GM18505 (cell line): Measurements from ENCODE around the gene ZFR.
"Not testable (repeated sequence)": the region's sequence is repeated elsewhere in the genome, so short reads cannot be mapped to it uniquely, and the experiment has no call there.

ENCODE experiments used
- ATAC-seq: cut with Tn5 transposase; IDR thresholded peaks from one replicate; pipeline ENCODE4 v1.9.1; 2021; ENCODE audit not compliant: unreplicated experiment
- POLR2A ChIP-seq: IDR thresholded peaks from 4 replicates; pipeline ENCODE4 v1.6.1; 2011; ENCODE audit warnings: borderline replicate concordance; ENCODE audit not compliant: insufficient read depth, insufficient read length; ENCODE audit errors: extremely low read depth

ZFR gene

GRCh38 chr5:32465076-32465475 is 20.5 kb upstream of the ZFR start:
- ATAC-seq = no peak
- no peak for TF ChIP-seq POLR2A

GRCh38 chr5:32462618-32463017 is 18.1 kb upstream of the ZFR start:
- TF ChIP-seq POLR2A = no peak
- ATAC-seq = no peak

DNA sequence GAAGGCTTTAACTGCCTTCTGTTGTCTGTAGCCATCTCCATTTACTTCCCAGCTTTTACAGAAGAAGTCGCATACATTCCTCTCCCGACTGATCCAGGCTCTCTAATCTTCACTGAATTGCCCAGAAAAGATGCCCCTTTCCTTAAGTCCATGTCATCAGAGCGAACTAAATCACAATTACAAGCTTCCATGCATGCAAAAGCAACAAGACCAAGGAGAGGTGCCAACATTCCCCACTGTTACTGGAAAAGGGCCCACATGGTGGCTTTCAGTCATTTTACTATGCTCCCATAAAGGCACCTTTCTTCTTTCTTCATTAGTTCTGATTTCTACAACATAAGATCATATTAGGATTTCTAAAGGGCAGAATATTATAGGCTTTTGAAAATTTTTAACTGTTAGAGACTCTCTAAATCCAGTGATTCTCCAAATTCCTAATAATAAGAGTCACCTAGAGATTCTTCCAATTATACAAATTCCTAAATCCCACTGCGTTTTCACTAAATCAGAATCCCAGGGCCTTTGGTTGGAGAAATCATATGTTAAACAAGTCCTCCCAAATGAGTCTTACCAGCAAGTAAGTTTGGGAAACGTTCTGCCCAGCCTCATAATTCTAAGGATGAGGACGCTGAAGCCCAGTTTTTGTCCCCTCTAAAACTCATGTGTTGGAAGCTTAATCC is 17.0 kb upstream of the ZFR start:
- no peak for ATAC-seq
- TF ChIP-seq POLR2A = no peak

- no peak for ATAC-seq
- TF ChIP-seq POLR2A = no peak
Observed at GRCh38 chr5:32460702-32461101, 16.2 kb upstream of the ZFR start.

- no peak for TF ChIP-seq POLR2A
- ATAC-seq = no peak
Observed at GRCh38 chr5:32458880-32459495, 14.4 kb upstream of the ZFR start.

- ATAC-seq = no peak
- TF ChIP-seq POLR2A = no peak
Observed at GRCh38 chr5:32455311-32455710, 10.8 kb upstream of the ZFR start.

GRCh38 chr5:32454821-32455220 is 10.3 kb upstream of the ZFR start:
- no peak for ATAC-seq
- TF ChIP-seq POLR2A = no peak

DNA sequence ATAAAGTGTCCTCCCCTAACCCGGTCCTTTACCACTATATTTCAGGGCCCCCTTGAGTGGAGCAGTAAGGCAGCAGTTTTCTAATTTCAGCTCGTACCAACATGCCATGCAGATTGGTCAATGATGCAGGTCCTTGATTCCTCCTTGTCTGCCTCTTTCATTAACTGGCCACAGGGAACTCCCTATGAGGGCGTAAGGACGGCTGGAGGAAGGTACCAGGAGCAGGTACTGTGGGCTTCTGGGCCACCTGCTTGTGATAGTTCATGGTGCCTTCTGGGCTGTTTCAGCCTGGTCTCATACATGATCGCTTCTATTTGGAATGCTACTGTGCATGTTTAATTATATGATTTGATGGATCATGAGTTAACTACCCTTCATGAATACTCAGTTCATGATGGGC is 9.4 kb upstream of the ZFR start:
- no peak for ATAC-seq
- TF ChIP-seq POLR2A = no peak

GRCh38 chr5:32452316-32452715 is 7.8 kb upstream of the ZFR start:
- not testable (repeated sequence) for ATAC-seq

DNA sequence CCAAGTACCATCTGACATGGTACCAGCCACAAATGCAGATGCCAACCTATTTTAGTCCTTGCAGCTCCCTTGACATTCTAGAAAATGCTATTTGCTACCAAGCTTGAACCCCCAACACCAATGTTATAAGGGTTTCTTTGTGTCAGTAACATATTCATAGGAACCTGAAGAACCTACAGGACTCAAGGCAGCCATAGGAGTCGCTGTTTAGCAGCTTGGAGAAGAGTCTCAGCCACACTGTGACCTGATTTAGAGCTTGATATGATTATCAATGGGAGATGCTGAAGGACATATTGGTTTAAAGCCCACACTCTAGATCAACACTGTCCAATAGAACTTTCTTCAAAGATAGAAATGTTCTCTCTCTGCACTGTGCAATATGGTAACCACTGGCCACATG is 6.4 kb upstream of the ZFR start:
- ATAC-seq = no peak
- no peak for TF ChIP-seq POLR2A

DNA sequence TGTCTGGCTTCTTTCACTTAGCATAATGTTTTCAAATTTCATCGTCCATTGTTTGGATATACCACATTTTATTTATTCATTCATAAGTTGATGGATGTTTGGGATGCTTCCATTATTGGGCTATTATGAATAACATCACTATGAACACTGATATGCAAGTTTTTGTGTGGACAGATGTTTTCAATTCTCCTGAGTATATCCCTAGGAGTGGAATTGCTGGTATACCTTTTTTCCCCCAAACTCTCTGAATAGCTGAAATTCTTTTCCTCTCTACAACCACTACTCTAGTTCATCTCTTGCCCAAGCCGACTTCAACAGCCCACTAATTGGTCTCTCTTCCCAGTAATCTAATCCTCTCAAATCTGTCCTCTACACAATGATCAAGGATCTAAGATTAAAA is 4.7 kb upstream of the ZFR start:
- no peak for TF ChIP-seq POLR2A
- no peak for ATAC-seq

DNA sequence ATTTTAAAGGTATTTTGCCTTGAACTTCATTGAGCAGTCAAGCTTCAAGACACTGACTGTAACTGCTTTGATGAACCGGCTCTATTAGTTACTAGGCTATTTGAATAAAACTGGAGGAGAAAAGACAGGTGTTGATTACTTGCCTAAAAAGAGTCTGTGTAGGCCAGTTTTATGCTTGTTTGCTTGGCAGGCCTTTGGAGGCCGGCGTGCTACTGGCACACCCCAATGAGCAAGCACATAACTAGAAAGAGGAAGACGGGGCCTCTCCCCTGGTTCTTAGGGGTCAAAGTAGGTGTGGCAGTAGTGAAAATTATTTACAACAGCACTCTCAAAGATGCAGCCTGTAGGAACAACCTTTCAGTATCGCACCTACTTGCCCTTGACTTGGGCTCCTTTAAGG is 2.1 kb upstream of the ZFR start:
- TF ChIP-seq POLR2A = no peak

GRCh38 chr5:32445831-32446614 is 1.5 kb upstream of the ZFR start:
- no peak for TF ChIP-seq POLR2A
- ATAC-seq = no peak

More for the DNA sequence above, 2.1 kb upstream of the ZFR start:
- peak; percentile 20 for ATAC-seq

GRCh38 chr5:32445287-32445758 is 783 bp upstream of the ZFR start:
- no peak for ATAC-seq
- TF ChIP-seq POLR2A = no peak
